Spinal cord (tissue), 10 donors: ENCODE results near the gene NLGN4X. TPM values are rescaled to one million over a fixed set of nuclear protein-coding genes. Genes with fewer than 3 reads are reported as not detected.

Source experiments
- DNase-seq, 6 donors: peaks; one replicate each; pipeline versions ENCODE4 v3.0.0 to v3.0.0-alpha.2; 2013 to 2015; ENCODE audit warnings: low spot score in 6 of 6, low read depth in 4 of 6
- H3K27ac ChIP-seq: one replicate; pipeline ENCODE4 v1.5.1; 2013; ENCODE audit warnings: low read depth, low read length, control low read depth
- H3K27me3 ChIP-seq: one replicate; pipeline ENCODE4 v1.6.1; 2013; ENCODE audit warnings: low read length; ENCODE audit not compliant: control insufficient read depth, insufficient read depth
- H3K36me3 ChIP-seq: one replicate; pipeline ENCODE4 v1.6.1; 2013; ENCODE audit warnings: low read length; ENCODE audit not compliant: control insufficient read depth, insufficient read depth
- H3K4me1 ChIP-seq: one replicate; pipeline ENCODE4 v1.6.1; 2013; ENCODE audit warnings: low read length; ENCODE audit not compliant: control insufficient read depth, insufficient read depth
- H3K4me3 ChIP-seq: one replicate; pipeline ENCODE4 v1.5.1; 2013; ENCODE audit warnings: low read depth, low read length, control low read depth
- H3K9me3 ChIP-seq: one replicate; pipeline ENCODE4 v1.6.1; 2013; ENCODE audit warnings: low read length; ENCODE audit not compliant: control insufficient read depth, insufficient read depth
- WGBS: methylation state at CpG from one replicate; pipeline ENCODE4 v1.1.5; 2013; ENCODE audit warnings: missing lambda C conversion rate; ENCODE audit not compliant: insufficient coverage; 5-methylcytosine and 5-hydroxymethylcytosine counted together
- polyA plus RNA-seq, 2 donors: library from polyadenylated mRNA; unstranded; fragments of 120-200 nt; gene quantifications; one replicate each; pipeline ENCODE4 v1.2.1, GENCODE V29; 2013; ENCODE audit not compliant: insufficient read length in 2 of 2
- total RNA-seq, 2 donors: library from RNA; depleted of rRNA in 1 of 2; stranded (reverse); fragments of 120-200 nt in 1 of 2; fragments of >200 nt in 1 of 2; gene quantifications; one replicate each; pipeline versions ENCODE4 v1.2.3 to v1.2.4, GENCODE V29; 2013 to 2014
- donor health status: healthy.

Gene NLGN4X
- total and polyA plus RNA-seq, 4 donors: 17.5 to 56.8 (median 43.7) TPM

GRCh38 chrX:6120329-6120728 lies 108.3 kb downstream of the NLGN4X start:
- Histone ChIP-seq H3K4me3 (no peak overlapping the region), H3K27ac (no peak overlapping the region), H3K27me3 (no peaks in the 10 kb centered on the region), H3K4me1 (no peaks in the 10 kb centered on the region), H3K36me3 (no peaks in the 10 kb centered on the region), H3K9me3 (no peaks in the 10 kb centered on the region)
- no CpG with 5 or more reads among the region's 2 CpGs for WGBS
- no peak for DNase-seq

- 72% methylated on average over 4 of the region's 5 CpGs for WGBS
- H3K36me3 ChIP-seq: no peaks in the 10 kb centered on the region
- H3K27me3 ChIP-seq: no peaks in the 10 kb centered on the region
- no peaks in the 10 kb centered on the region for H3K4me1 ChIP-seq
- DNase-seq: no peak
- no peak overlapping the region for H3K27ac ChIP-seq
- H3K9me3 ChIP-seq: no peaks in the 10 kb centered on the region
- H3K4me3 ChIP-seq: no peak overlapping the region
Measured at GRCh38 chrX:6095469-6095868, 133.2 kb downstream of the NLGN4X start.

GRCh38 chrX:6074532-6074931 lies 154.1 kb downstream of the NLGN4X start:
- 80% methylated on average over 1 of the region's 3 CpGs for WGBS
- Histone ChIP-seq H3K27me3 (no peaks in the 10 kb centered on the region), H3K4me3 (no peak overlapping the region), H3K9me3 (no peaks in the 10 kb centered on the region), H3K36me3 (no peaks in the 10 kb centered on the region), H3K4me1 (peaks cover 3% of the 10 kb centered on the region), H3K27ac (no peak overlapping the region)
- no peak for DNase-seq

- no peaks in the 10 kb centered on the region for H3K9me3 ChIP-seq
- no peaks in the 10 kb centered on the region for H3K27me3 ChIP-seq
- peak in 1 of 6 donors; percentile 76 for DNase-seq
- peaks cover 3% of the 10 kb centered on the region for H3K4me1 ChIP-seq
- 40% methylated on average over 4 of the region's 5 CpGs for WGBS
- H3K27ac ChIP-seq: no peak overlapping the region
- no peak overlapping the region for H3K4me3 ChIP-seq
- H3K36me3 ChIP-seq: no peaks in the 10 kb centered on the region
Measured at GRCh38 chrX:6071731-6072130, 156.9 kb downstream of the NLGN4X start.

- H3K27me3 ChIP-seq: no peaks in the 10 kb centered on the region
- H3K4me1 ChIP-seq: no peaks in the 10 kb centered on the region
- no peak overlapping the region for H3K4me3 ChIP-seq
- 83% methylated on average over 1 of the region's 1 CpG for WGBS
- H3K36me3 ChIP-seq: no peaks in the 10 kb centered on the region
- no peaks in the 10 kb centered on the region for H3K9me3 ChIP-seq
- no peak overlapping the region for H3K27ac ChIP-seq
- DNase-seq: peak in 1 of 6 donors; percentile 7
Measured at GRCh38 chrX:6067600-6067999, 161.1 kb downstream of the NLGN4X start.

GRCh38 chrX:6053141-6053540 lies 175.5 kb downstream of the NLGN4X start:
- Histone ChIP-seq H3K9me3 (no peaks in the 10 kb centered on the region), H3K4me3 (no peak overlapping the region), H3K27me3 (no peaks in the 10 kb centered on the region), H3K4me1 (peaks cover 6% of the 10 kb centered on the region), H3K36me3 (no peaks in the 10 kb centered on the region), H3K27ac (no peak overlapping the region)
- 15% methylated on average over 4 of the region's 6 CpGs for WGBS
- DNase-seq: peak in 4 of 6 donors; percentile 25 to 82 (median 51)

GRCh38 chrX:6052111-6052745 lies 176.4 kb downstream of the NLGN4X start:
- Histone ChIP-seq H3K4me1 (peaks cover 6% of the 10 kb centered on the region), H3K9me3 (no peaks in the 10 kb centered on the region), H3K4me3 (no peak overlapping the region), H3K36me3 (no peaks in the 10 kb centered on the region), H3K27ac (no peak overlapping the region), H3K27me3 (no peaks in the 10 kb centered on the region)
- peak in 2 of 6 donors; percentile 45 to 64 for DNase-seq
- WGBS: 57% methylated on average over 3 of the region's 8 CpGs

GRCh38 chrX:6049132-6049531 lies 179.5 kb downstream of the NLGN4X start:
- DNase-seq: no peak
- no peak overlapping the region for H3K4me3 ChIP-seq
- no peaks in the 10 kb centered on the region for H3K36me3 ChIP-seq
- peaks cover 6% of the 10 kb centered on the region for H3K4me1 ChIP-seq
- H3K27me3 ChIP-seq: no peaks in the 10 kb centered on the region
- no peak overlapping the region for H3K27ac ChIP-seq
- no CpG with 5 or more reads among the region's 1 CpG for WGBS
- no peaks in the 10 kb centered on the region for H3K9me3 ChIP-seq

GRCh38 chrX:6041630-6042029 lies 187.0 kb downstream of the NLGN4X start:
- Histone ChIP-seq H3K27ac (no peak overlapping the region), H3K36me3 (no peaks in the 10 kb centered on the region), H3K9me3 (peaks cover 2% of the 10 kb centered on the region), H3K4me3 (no peak overlapping the region), H3K27me3 (no peaks in the 10 kb centered on the region), H3K4me1 (no peaks in the 10 kb centered on the region)
- no CpG with 5 or more reads among the region's 2 CpGs for WGBS
- no peak for DNase-seq

- peaks cover 4% of the 10 kb centered on the region for H3K4me1 ChIP-seq
- H3K4me3 ChIP-seq: no peak overlapping the region
- H3K36me3 ChIP-seq: no peaks in the 10 kb centered on the region
- H3K27ac ChIP-seq: no peak overlapping the region
- no peaks in the 10 kb centered on the region for H3K27me3 ChIP-seq
- no peaks in the 10 kb centered on the region for H3K9me3 ChIP-seq
- DNase-seq: no peak
- 92% methylated on average over 4 of the region's 11 CpGs for WGBS
Measured at GRCh38 chrX:6029014-6029413, 199.7 kb downstream of the NLGN4X start.
